MM.1S (cell line): Measurements from ENCODE around the gene DEUP1.

Experiments
- DNase-seq: peaks from one replicate; pipeline ENCODE4 v3.0.0-alpha.2; 2015
- H2AFZ ChIP-seq: fragments of 300-600 bp; sonication (generic); 2 replicates; pipeline ENCODE4 v1.6.0; 2016; ENCODE audit warnings: antibody characterized with exemption, low read length
- H3F3A ChIP-seq: fragments of 300-600 bp; sonication (generic); 2 replicates; pipeline ENCODE4 v1.6.1; 2016; ENCODE audit warnings: mild to moderate bottlenecking, antibody characterized with exemption, low read length, moderate library complexity, mixed read lengths; ENCODE audit not compliant: insufficient read depth
- H3K27ac ChIP-seq: fragments of 300-600 bp; sonication (generic); 2 replicates; pipeline ENCODE4 v1.5.1; 2016; ENCODE audit warnings: mild to moderate bottlenecking, low read length
- H3K27me3 ChIP-seq: fragments of 300-600 bp; sonication (generic); replicated peaks from 2 replicates; pipeline ENCODE4 v1.6.0; 2016; ENCODE audit warnings: low read length; ENCODE audit not compliant: insufficient read depth
- H3K36me3 ChIP-seq: fragments of 300-600 bp; sonication (generic); replicated peaks from 2 replicates; pipeline ENCODE4 v1.6.1; 2016; ENCODE audit warnings: mild to moderate bottlenecking, low read length, mixed read lengths; ENCODE audit not compliant: insufficient read depth
- H3K4me1 ChIP-seq: fragments of 300-600 bp; sonication (generic); 2 replicates; pipeline ENCODE4 v1.6.1; 2016; ENCODE audit warnings: low read length, mixed read lengths
- H3K4me2 ChIP-seq: fragments of 300-600 bp; sonication (generic); 2 replicates; pipeline ENCODE4 v1.6.0; 2016; ENCODE audit warnings: low read depth, low read length
- H3K4me3 ChIP-seq: fragments of 300-600 bp; sonication (generic); 2 replicates; pipeline ENCODE4 v1.5.1; 2016; ENCODE audit warnings: low read length, mixed read lengths
- H3K79me2 ChIP-seq: fragments of 300-600 bp; sonication (generic); 2 replicates; pipeline ENCODE4 v1.6.1; 2016; ENCODE audit warnings: mixed run types, low read length, mixed read lengths
- H3K9ac ChIP-seq: fragments of 300-600 bp; sonication (generic); 2 replicates; pipeline ENCODE4 v1.6.1; 2016; ENCODE audit warnings: low read length, mixed read lengths
- H3K9me2 ChIP-seq: fragments of 300-600 bp; sonication (generic); replicated peaks from 2 replicates; pipeline ENCODE4 v1.6.1; 2016; ENCODE audit warnings: mild to moderate bottlenecking, low read length, mixed read lengths; ENCODE audit not compliant: insufficient read depth
- H3K9me3 ChIP-seq: fragments of 300-600 bp; sonication (generic); replicated peaks from 2 replicates; pipeline ENCODE4 v1.6.1; 2016; ENCODE audit warnings: mild to moderate bottlenecking, low read length, mixed read lengths; ENCODE audit not compliant: insufficient read depth
- H4K20me1 ChIP-seq: fragments of 300-600 bp; sonication (generic); 2 replicates; pipeline ENCODE4 v1.6.1; 2016; ENCODE audit warnings: mild to moderate bottlenecking, low read length, moderate library complexity, mixed read lengths; ENCODE audit not compliant: insufficient read depth
- EZH2 ChIP-seq: fragments of 300-600 bp; sonication (generic); optimal IDR thresholded peaks from 2 replicates; pipeline ENCODE3; 2017; ENCODE audit warnings: low read depth, mild to moderate bottlenecking, antibody characterized with exemption, low read length, mixed read lengths
- EZH2phosphoT487 ChIP-seq: fragments of 300-600 bp; sonication (generic); IDR thresholded peaks from 2 replicates; pipeline ENCODE4 v1.6.1; 2018; ENCODE audit warnings: antibody characterized with exemption, low read length
- TF ChIP-seq, protein P1 (sequence below): fragments of 300-600 bp; sonication (generic); IDR thresholded peaks from 2 replicates; pipeline ENCODE4 v1.5.1; 2016; ENCODE audit warnings: antibody characterized with exemption, low read length, mixed read lengths

The DEUP1 gene

GRCh38 chr11:93323747-93324146 lies 6.8 kb upstream of the DEUP1 start:
- no peak for DNase-seq
- no peak overlapping the region for H3K4me2 ChIP-seq
- H3K36me3 ChIP-seq, result no peaks in the 10 kb centered on the region
- no peak overlapping the region for H3K9ac ChIP-seq
- no peaks in the 10 kb centered on the region for H3K79me2 ChIP-seq
- TF ChIP-seq EZH2, result no peak
- TF ChIP-seq, protein P1, sequence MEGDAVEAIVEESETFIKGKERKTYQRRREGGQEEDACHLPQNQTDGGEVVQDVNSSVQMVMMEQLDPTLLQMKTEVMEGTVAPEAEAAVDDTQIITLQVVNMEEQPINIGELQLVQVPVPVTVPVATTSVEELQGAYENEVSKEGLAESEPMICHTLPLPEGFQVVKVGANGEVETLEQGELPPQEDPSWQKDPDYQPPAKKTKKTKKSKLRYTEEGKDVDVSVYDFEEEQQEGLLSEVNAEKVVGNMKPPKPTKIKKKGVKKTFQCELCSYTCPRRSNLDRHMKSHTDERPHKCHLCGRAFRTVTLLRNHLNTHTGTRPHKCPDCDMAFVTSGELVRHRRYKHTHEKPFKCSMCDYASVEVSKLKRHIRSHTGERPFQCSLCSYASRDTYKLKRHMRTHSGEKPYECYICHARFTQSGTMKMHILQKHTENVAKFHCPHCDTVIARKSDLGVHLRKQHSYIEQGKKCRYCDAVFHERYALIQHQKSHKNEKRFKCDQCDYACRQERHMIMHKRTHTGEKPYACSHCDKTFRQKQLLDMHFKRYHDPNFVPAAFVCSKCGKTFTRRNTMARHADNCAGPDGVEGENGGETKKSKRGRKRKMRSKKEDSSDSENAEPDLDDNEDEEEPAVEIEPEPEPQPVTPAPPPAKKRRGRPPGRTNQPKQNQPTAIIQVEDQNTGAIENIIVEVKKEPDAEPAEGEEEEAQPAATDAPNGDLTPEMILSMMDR, result no peak
- no peak for TF ChIP-seq EZH2phosphoT487
- H3K9me3 ChIP-seq, result no peaks in the 10 kb centered on the region
- H3K27me3 ChIP-seq, result no peaks in the 10 kb centered on the region
- H3K4me1 ChIP-seq, result no peaks in the 10 kb centered on the region
- H3F3A ChIP-seq, result no peaks in the 10 kb centered on the region
- H4K20me1 ChIP-seq, result no peaks in the 10 kb centered on the region
- H3K27ac ChIP-seq, result no peak overlapping the region
- no peaks in the 10 kb centered on the region for H3K9me2 ChIP-seq
- no peak overlapping the region for H2AFZ ChIP-seq
- H3K4me3 ChIP-seq, result no peak overlapping the region

- H3K36me3 ChIP-seq, result no peaks in the 10 kb centered on the region
- no peak for DNase-seq
Measured at GRCh38 chr11:93324500-93324899, 6.0 kb upstream of the DEUP1 start.

GRCh38 chr11:93326681-93327080 lies 3.9 kb upstream of the DEUP1 start:
- Histone ChIP-seq H3K27ac (no peak overlapping the region), H3K9me3 (no peaks in the 10 kb centered on the region), H3K36me3 (no peaks in the 10 kb centered on the region), H3K4me1 (no peaks in the 10 kb centered on the region), H3K9me2 (no peaks in the 10 kb centered on the region), H3K79me2 (no peaks in the 10 kb centered on the region), H3K4me3 (no peak overlapping the region), H3K9ac (no peak overlapping the region), H3F3A (no peaks in the 10 kb centered on the region), H3K4me2 (no peak overlapping the region), H4K20me1 (no peaks in the 10 kb centered on the region), H3K27me3 (no peaks in the 10 kb centered on the region), H2AFZ (no peak overlapping the region)
- TF ChIP-seq EZH2phosphoT487 (no peak), EZH2 (no peak)
- TF ChIP-seq, protein P1, result no peak
- DNase-seq, result no peak

More at GRCh38 chr11:93324500-93324899, 6.0 kb upstream of the DEUP1 start:
- H3K79me2 ChIP-seq, result no peaks in the 10 kb centered on the region
- no peaks in the 10 kb centered on the region for H3F3A ChIP-seq
- no peaks in the 10 kb centered on the region for H3K9me3 ChIP-seq
- no peak overlapping the region for H3K4me3 ChIP-seq
- H3K4me1 ChIP-seq, result no peaks in the 10 kb centered on the region
- H3K9me2 ChIP-seq, result no peaks in the 10 kb centered on the region
- no peak overlapping the region for H2AFZ ChIP-seq
- H4K20me1 ChIP-seq, result no peaks in the 10 kb centered on the region
- TF ChIP-seq EZH2phosphoT487, result no peak
- H3K4me2 ChIP-seq, result no peak overlapping the region
- no peak overlapping the region for H3K27ac ChIP-seq
- H3K27me3 ChIP-seq, result no peaks in the 10 kb centered on the region
- H3K9ac ChIP-seq, result no peak overlapping the region

- TF ChIP-seq EZH2phosphoT487 (no peak), EZH2 (no peak)
- TF ChIP-seq, protein P1, result no peak
- Histone ChIP-seq H2AFZ (0 out of 2 replicates have a peak overlapping the region, but pooled peaks have one; percentile 23), H3K4me1 (no peaks in the 10 kb centered on the region), H3F3A (no peaks in the 10 kb centered on the region), H3K4me2 (no peak overlapping the region), H3K27ac (no peak overlapping the region), H4K20me1 (no peaks in the 10 kb centered on the region), H3K4me3 (no peak overlapping the region), H3K9me2 (no peaks in the 10 kb centered on the region), H3K36me3 (no peaks in the 10 kb centered on the region), H3K9ac (no peak overlapping the region), H3K9me3 (no peaks in the 10 kb centered on the region), H3K79me2 (no peaks in the 10 kb centered on the region), H3K27me3 (no peaks in the 10 kb centered on the region)
- DNase-seq, result no peak
Measured at GRCh38 chr11:93329936-93330445, 551 bp upstream of the DEUP1 start.
